ENCODE data around the gene RNASE13.
"Not testable (repeated sequence)": the region's sequence is repeated elsewhere in the genome, so short reads cannot be mapped to it uniquely, and the experiment has no call there.

The RNASE13 gene

GRCh38 chr14:21019366-21019765, 15.2 kb downstream of the RNASE13 start:
- no peak for DNase-seq

GRCh38 chr14:21018781-21019180, 15.8 kb downstream of the RNASE13 start:
- DNase-seq = no peak

DNA sequence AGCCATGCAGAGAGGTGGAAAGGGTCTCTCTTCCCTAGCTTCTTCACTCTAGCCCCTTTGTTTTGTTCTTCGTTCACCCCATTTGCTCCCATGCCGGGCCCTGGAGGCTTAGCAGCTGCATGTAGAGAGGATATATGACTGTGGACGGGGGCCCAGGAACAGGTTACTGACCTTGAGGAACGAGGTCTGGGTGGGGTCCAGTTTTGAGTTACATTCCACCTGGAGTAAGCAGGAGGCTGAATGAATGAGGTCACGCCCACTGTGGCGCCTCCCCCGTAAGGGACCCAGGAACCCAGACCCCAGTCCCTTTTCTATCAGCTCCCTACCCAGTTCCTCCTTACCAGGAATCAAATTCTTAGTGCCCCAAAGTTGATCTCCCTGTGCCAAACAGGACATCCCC, 16.3 kb downstream of the RNASE13 start:
- no peak for DNase-seq

DNA sequence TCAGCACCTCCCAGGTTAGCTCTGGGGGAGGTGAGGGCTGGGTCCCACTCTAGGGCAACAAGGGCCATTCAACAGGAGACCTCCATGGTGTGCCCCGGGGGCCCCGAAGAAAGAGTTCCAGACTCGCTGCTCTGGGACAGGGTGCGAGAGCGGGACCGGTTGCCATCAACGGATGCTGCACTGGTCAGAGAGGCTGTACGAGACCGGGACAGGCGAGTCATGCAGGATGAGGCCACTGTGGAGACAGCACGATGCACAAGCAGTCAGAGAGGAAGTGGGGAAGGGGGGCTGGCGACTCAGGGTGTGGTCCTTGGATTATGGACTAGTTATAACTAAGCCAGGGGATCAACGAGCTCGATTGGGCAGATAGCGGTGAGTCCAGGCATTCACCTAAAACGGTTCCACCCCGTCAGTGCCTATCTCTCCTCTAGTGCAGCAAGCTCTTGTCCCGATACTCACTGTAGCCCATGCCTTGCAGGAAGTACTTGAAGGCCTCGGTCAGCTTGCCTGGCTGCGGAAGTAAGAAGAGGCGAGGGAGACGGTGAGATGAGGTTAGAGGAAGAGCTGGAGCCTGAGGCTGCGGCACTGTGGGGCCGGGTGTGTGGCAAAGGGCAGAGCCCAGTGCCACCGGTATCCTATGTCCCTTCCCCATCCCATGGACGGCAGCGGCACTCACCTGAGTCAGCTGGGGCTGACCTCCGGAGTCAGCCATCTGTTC, 16.9 kb downstream of the RNASE13 start:
- DNase-seq = no peak

GRCh38 chr14:21016413-21017190, 18.0 kb downstream of the RNASE13 start:
- no peak for DNase-seq

DNA sequence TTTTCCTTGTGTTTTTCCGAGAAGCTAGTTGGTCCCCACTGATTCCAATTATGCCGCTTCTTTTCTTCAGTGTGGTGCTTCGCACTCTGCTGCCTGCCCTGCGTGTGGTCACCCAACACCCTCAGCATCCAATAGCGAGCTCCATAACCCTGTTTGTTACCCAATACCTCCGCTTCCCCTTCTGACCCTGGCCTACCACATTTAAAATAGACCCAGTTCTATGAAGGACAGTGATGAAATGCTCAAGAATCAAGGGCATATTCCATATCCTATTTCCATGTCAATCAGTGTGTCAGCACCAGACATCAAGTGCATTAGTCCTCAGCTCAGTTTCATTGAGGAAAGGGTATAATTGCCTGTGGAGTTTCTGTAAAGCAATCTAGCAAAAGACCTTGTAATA, 19.3 kb downstream of the RNASE13 start:
- DNase-seq = no peak

- peak; percentile 77 for DNase-seq
These were observed 19.8 kb downstream of the RNASE13 start for GRCh38 chr14:21014761-21015190.

- no peak for DNase-seq
These were observed 23.5 kb downstream of the RNASE13 start for GRCh38 chr14:21011136-21011535.

- not testable (repeated sequence) for DNase-seq
These were observed 24.9 kb downstream of the RNASE13 start for GRCh38 chr14:21009721-21010120.

- no peak for DNase-seq
These were observed 30.7 kb downstream of the RNASE13 start for GRCh38 chr14:21003788-21004346.

DNA sequence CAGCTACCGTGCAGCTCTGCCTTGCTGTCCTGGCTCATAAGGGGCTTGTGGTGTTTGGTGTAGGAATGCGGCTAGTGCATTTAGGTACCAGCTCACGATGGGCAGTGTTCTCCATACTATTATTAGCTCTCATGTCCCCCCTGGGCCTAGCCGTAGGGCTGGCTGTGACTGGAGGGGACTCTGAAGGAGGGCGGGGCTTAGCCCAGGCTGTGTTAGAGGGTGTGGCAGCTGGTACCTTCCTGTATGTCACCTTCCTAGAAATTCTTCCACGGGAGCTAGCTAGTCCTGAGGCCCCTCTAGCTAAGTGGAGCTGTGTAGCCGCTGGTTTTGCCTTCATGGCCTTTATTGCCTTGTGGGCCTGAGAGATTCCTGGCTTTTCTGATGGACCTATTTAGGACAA, 33.4 kb downstream of the RNASE13 start:
- no peak for DNase-seq

GRCh38 chr14:20999591-20999990, 35.0 kb downstream of the RNASE13 start:
- DNase-seq = no peak

DNA sequence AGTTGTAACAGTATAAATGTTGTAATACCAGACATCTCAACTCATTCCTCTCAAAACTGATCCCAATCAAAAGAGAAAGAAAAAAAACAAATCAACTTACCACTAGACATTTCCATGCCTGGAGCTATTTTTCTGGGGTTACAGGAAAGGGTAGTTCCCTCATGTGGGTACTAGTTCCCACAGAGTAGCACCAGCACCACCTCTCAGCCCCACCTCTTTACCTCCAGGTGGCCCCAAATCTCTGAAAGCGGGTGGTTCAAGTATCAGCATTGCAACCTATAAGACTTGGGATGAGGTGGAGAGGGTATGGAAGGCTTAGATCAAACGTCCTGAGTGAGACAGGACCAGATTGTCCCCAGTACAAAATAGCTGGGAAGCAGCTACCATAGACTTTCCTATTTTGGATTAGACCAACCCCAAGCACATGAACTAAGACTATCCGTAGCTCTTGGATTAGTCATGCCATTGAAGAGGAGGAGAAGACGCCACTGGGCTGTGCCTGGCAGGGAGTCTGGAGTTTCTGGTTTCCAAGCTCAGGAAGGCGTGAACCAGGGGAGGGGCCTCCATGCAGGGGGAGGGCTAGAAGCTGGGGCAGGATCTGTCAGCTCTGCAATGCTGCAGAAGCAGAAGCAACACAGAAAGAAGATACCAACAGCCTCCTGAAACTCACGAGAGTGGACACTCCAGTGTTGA, 35.8 kb downstream of the RNASE13 start, which contains the start of gene SLC39A2:
TSS of gene SLC39A2 (plus strand) at position 620 of the 693 bp plus-strand sequence. CDS start 154 bp downstream, outside the sequence.
- no peak for DNase-seq

GRCh38 chr14:20998139-20998538, 36.5 kb downstream of the RNASE13 start:
- no peak for DNase-seq

GRCh38 chr14:20997564-20997963, 37.0 kb downstream of the RNASE13 start:
- DNase-seq = no peak

- DNase-seq = no peak
These were observed 37.5 kb downstream of the RNASE13 start for GRCh38 chr14:20997115-20997514.

- DNase-seq = no peak
These were observed 38.1 kb downstream of the RNASE13 start for GRCh38 chr14:20996521-20996920.

- DNase-seq = peak; percentile 79
These were observed 44.6 kb downstream of the RNASE13 start, which contains the start of gene METTL17 for GRCh38 chr14:20989787-20990600. TSS of gene METTL17 (plus strand) at chr14:20989980. CDS start at chr14:20990003, 23 bp downstream.

GRCh38 chr14:20989471-20989786, 45.2 kb downstream of the RNASE13 start:
- DNase-seq = no peak

- DNase-seq = no peak
These were observed 45.7 kb downstream of the RNASE13 start for GRCh38 chr14:20988717-20989470.

DNA sequence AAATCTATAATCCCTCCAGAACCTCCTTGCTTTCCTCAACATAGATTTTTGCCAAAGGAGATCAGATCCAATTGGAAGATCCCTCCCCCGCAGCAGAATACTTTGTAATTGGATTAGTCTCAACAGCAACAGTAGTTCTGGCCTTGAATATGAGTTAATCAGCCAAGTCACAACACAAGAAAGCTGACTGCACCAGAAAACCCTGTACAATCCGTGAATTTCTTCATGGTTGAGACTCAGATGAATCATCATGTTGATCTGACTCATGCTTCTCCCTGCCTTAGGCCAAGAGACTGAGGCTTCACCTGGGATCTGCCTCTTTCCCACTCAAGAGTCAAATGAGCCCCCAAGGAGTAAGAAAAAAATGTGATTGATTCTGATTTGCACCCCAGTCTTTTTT, 47.8 kb downstream of the RNASE13 start:
- DNase-seq = no peak

DNA sequence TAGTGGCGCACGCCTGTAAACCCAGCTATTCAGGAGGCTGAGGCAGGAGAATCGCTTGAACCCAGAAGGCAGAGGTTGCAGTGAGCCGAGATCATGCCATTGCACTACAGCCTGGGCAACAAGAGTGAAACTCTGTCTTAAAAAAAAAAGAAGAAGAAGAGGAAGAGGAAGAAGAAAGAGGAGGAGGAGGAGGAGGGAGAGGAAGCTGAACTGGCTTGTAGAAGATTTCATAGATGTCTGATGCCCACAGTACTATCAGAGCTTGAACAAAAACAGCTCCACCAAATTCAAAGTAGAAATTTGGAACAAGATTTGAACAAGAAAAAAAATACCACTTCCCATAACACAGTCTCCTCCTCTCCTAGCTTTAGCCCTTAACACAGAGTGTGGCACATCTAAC, 49.0 kb downstream of the RNASE13 start:
- not testable (repeated sequence) for DNase-seq
